Ureter (tissue), 1 donor: ENCODE data around the gene UBA6. TPM values are rescaled to one million over a fixed set of nuclear protein-coding genes. Genes with fewer than 3 reads are reported as not detected.
"Not testable (repeated sequence)": the region's sequence is repeated elsewhere in the genome, so short reads cannot be mapped to it uniquely, and the experiment has no call there.

Experiments used
- DNase-seq: peaks from one replicate; pipeline ENCODE4 v3.0.0-alpha.2; 2020; ENCODE audit warnings: low spot score
- total RNA-seq: library from RNA; stranded (reverse); gene quantifications from one replicate; pipeline ENCODE4 v1.2.4, GENCODE V29; 2023
- donor health status: DM: yes; HTN: yes; CAD: no.

The UBA6 gene
- 64.6 TPM for total RNA-seq

DNA sequence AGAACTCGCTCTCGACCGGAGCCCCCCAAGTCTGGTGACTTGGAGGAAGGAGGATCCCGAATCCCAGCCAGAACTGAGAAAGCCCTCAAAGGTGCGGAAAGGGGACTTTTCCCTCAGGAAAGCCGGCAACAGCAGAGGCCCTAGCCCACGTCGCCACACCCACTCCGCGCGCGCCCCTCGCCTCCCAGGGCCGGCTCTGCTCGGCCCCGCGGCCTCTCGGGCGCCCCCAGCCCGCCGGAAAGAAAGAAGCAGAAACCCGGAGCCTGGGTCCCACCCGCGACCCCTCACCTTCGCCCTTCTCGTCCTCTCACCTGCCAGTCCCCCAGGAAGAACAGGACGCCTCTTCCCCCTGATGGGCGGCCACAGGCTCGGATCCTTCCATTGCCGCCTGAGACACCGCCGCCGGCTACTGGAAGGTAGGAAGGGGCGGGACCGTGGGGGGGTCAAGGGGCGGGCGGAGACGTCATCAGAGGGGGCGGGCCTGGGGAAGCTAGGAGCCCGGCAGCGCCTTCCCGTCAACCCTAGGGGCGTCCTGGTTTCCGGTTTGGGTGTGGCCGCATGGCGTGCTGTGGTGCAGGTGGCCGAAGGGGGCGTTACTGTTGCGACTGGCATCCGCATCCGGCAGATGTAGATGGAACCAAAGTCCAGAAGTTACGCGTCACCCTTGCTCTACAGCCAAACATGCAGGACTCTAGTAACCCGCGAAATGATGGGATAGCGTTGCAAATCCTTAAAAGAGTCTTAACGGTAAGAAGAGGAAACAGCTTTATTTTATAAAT is at the start of gene UBA6:
UBA6 (minus strand) TSS at position 418 of the 779 bp plus-strand sequence; CDS start at position 382, 36 bp downstream.
- DNase-seq = peak; percentile 98

DNA sequence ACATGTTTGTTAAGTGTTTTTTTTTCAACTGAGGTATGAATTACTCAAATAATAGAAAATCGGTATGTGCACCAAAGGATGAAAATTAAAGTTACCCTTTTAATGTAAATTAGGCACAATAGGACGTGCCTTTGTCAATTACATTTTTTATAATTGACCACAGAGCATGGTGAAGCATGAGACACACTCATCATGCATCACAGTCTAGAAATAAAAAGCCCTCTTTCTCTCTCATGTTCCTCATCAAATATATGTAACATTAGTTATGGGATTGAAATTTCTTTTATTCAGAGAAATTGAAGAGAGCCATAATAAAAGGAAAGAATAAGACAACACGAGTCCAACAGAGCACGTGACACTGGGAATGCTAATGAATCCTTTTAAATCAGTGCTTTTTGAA is 49.7 kb upstream of the UBA6 start:
- DNase-seq = no peak

DNA sequence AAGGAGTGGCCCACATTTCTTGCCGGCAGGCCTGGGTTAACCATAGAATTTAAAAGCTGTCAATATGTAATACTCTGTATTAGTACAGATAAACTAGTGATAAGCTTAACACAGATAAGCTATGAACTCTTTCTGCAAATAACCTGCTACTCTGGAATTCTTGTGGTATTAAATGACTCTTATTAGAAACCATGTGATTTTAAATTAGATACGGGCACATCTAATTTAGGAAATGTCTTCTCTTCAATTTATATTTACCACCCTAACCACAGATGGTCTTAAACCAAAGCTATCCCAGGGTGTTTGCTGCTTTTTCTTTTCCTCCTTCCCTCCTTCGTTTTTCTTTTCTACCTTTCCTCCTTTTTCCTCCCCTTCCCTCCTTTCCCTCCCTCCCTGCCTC is 48.3 kb upstream of the UBA6 start:
- no peak for DNase-seq

DNA sequence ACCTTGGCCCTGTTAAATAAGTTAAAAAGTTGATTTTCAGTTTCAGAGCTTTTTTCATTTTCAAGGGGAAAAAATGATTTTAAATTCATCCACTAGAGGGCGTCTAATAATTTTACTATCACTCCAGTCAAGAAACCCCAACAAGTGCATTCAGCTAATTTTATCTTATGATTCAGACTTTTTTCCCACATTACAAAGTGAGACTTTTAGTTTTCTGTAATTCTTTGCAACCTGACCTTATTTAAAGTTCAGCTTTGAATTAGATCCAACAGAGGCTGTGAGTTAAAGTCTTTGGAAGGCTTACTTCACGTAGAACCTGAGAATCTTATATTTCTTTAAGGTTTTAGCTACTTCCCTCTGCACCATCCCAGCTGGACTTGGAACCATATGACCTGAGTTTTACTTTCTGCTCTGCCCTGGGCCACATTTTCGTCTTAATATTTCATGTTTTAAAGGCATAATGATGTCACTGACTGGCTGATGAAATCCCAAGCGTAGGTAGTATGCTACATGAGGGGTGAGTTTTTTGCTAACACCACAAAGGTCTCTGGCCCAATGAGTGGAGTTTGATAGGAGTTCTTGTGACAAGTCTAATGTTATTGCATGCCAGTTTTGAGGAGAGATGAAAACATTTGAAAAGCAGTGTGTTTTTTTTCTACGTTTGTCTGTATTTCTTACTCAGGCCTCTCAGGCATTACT is 46.0 kb upstream of the UBA6 start:
- DNase-seq = no peak

DNA sequence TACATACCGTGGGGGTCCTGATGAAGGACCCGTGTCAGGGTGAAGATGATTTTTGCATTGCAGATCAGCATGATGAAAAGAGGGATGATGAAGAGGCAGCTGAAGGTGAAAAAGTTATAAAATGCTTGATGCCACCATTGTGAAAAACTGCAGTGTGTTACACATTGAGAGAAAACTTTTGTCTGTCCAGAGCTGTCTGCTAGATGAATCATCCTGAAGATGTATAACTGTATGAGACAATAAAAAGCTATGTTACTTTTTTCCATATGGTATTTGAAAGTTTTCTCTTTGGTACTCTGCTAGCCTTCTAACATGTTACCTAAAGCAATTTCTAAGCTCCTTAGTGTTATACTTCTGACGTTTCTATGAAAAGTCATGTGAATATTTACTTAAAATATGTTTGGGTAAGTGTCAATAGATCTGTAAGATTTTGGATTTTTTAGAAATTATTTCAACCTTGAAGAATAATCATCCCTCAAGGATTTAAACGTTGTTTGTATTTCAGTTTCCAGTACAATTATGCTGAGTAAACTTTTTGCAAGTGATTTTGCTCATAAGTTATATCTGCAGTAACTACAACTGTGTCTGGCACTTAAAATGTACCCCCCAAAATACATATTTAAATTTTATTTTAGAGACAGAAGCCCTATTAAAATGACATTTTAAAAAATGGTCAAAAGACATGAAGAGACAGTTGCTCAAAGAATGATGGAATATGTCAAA is 43.8 kb upstream of the UBA6 start:
- no peak for DNase-seq

DNA sequence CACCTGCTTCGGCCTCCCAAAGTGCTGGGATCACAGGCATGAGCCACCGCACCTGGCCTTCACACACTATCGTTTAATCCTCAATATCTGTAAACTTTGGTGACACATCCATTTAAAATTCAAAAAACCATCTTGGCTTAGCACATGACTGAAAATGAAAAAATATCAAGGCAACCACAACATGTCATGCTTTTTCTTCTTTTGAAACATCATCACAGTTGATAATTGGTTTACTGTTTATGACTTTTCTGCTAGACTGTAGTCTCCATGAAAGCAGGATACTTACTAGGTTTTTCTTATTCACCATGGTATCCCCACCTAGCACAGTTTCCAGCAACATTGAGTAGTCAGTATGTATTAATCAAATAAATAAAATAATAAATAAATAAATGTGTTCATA is 42.2 kb upstream of the UBA6 start:
- DNase-seq = no peak

DNA sequence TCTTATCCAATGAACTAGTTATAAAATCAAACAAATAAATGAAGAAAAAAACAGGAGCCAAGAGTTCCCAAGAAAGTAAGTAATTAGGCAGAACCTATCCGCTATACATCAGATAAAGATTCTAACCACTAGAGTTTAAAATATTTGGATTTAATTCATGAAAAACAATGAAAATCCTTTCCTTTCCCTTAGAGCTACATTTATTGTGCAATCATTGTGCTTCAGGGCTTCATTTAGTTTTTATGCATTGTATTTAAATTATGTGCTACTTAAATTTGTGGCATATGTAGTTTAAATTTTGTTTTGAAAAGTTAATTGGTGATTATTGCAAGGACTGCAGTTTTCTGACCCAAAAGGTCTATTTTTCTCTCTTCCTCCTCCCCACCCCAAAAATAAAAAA is 35.3 kb upstream of the UBA6 start:
- no peak for DNase-seq

DNA sequence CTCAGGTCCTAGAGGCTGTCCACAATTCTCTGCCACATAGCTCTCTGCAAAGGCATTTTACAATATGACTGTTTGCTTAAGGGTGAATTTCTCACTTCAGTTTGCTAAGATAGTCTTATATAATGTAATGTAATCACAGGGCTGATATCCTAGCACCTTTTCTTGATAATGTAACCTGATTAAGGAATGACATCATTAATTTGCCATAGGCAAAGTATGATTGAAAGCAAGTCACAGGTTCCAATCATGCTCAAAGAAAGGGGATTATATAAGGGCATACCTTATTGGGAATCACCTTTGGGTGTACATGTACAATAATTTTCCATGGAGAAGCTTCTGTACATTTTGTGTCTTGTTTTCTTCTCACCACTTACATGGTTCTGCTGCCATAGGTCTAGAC is 34.4 kb upstream of the UBA6 start:
- no peak for DNase-seq

DNA sequence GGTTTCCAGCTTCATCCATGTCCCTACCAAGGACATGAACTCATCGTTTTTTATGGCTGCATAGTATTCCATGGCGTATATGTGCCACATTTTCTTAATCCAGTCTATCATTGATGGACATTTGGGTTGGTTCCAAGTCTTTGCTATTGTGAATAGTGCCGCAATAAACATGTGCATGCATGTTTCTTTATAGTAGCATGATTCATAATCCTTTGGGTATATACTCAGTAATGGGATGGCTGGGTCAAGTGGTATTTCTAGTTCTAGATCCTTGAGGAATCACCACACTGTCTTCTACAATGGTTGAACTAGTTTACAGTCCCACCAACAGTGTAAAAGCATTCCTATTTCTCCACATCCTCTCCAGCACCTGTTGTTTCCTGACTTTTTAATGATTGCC is 29.6 kb upstream of the UBA6 start:
- DNase-seq = not testable (repeated sequence)

DNA sequence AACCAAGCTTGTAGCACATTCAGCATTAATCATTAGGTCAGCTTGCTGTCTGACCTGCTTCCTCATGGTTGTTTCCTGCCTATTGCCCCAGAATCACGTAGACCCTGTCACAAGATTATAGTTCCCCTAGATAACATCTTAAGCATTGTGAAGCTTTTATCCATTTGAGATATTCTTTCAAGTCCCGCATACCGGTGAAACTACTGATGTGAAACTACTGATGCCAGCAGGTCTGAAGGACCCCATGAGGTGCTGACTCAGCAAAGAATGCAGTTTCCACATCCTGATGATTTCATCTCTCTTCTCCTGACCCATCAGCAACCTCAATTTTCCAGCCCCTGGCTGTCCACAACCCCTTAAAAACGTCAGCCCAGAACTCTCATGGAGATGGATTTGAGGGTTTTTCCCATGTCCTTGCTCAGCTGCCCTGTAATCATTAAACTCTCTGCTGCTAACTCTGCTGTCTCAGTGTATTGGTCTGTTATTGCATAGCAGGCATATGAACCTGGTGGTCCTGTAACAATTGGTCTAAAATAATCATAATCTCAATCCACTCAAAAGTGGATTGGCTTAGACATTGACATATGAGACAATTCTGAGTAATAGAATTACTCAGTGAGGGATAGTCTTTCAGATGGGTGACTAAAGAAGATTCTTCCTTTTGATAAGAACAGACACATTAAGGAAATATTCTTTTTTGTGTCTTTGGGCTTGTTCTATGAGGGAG is 26.3 kb upstream of the UBA6 start:
- DNase-seq = no peak

DNA sequence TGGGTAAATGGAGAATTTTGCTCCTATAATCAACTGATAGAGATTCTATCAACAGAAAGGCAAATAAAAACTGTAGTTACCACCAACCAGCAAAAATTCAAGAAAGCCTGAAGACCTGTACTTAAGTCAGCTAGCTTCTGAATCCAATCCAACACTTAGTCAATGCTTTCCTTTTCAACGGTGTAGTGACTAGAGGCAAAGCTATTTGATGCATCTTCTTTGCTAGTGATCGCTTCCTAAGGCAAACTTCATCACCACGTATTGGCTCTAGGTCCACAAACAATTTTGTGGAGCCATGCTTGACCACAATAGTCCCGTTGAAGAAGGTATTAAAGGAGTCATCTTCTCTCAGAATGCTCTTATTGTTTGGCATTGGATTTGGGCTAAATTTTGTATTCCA is 25.0 kb upstream of the UBA6 start:
- DNase-seq = no peak

DNA sequence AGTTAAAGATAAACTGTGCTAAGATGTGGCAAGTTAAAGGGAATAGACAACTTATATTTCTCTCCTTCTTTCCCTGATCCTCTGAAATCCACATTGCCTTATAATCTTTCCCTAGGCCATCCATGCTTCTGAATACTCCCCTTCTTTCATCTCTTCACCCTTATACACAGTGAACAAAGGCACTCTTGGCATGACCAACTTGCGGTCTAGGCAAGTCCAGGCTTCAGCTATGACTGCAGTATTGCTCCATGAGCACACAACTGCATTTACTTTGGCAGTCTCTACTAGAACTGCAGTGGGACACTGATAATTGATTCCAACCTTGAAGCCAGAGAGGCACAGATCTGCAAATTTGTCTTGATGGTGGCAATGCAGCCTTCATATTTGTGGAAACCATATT is 24.2 kb upstream of the UBA6 start:
- no peak for DNase-seq

DNA sequence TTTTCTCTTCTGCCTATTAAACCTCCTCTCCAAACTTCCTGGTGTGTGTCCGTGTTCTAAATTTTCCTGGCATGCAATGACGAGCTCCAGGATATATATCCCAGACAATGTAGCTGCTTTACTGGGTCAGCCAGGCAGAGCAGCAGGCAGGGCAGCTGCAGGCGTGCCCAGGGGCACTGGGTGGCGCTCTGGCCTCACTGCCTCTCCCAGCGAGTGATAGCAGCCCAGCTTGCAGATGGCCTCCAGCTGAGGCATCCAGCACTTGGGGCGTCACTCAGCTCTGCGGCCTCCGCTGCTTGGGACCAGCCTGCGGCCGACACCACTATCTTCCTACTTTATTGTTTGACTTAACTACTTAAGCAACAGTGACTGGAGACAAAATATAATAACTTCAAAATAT is 23.0 kb upstream of the UBA6 start:
- no peak for DNase-seq

DNA sequence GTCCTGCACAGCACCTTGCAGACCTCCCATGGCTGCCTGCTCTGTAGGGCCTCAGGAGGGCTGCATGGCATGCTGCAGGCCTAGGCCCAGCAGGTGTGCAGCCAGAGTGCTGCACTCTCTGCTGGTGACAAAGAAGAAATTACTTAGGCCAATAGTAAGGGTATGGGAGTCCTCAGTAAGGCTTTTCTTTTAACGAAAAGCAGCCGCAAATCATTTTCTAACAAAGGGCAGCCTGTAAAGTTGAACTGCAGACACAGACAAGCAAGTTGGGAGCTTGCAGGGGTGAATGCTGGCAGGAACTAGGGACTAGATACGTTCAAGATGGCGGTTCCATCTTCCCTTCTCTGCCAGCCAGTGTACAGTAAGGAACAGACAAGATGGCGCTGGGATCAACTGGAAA is 22.4 kb upstream of the UBA6 start:
- no peak for DNase-seq

DNA sequence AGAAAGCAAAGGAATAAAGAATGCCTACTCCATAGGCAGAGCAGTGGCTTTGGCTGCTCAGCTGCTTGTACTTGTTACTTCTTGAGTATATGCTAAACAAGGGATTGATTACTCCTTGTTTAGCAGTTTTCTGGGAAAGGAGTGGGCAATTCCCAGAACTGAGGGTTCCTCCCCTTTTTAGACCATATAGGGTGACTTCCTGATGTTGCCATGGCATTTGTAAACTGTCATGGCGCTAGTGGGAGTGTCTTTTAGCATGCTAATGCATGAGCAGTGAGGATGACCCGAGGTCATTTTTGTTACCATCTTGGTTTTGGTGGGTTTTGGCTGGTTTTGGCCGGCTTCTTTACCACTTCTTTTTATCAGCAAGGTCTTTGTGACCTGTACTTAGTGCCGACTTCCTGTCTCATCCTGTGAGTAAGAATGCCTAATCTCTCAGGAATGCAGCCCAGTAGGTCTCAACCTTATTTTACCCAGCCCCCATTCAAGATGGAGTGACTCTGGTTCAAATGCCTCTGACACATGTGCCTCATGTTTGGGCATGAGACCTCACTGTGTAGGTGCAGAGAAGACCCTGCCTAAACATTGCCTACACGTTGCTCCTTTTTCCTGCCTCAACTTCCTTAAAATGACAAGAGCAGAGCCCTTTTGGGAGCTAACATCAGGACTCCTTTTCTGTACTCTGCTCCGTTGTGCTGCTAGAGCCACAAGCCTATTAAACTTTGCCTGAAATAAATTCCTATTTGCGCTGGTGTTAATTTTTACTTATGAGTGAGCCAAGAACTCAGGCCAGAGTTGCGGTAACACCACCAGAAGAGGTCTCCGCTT is 21.0 kb upstream of the UBA6 start:
- DNase-seq = no peak

DNA sequence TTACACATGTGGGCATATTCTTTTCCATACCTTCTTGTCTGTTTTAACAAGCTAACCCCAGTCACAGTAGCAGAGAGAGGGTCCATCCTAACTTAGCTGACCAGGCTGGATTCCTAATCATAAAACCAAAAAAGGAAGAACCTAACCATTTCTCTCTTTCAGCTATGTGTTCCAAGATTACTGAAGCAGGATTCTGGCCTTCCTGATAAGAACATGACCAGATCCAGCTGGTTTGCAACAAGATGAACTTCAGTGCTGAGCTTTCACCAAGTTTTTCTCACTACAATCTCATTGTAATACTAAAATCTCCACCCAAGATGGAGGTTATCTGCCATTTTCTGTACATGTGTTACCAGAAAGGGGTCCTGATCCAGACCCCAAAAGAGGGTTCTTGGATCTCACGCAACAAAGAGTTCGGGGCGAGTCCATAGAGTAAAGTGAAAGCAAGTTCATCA is 20.4 kb upstream of the UBA6 start:
- no peak for DNase-seq

DNA sequence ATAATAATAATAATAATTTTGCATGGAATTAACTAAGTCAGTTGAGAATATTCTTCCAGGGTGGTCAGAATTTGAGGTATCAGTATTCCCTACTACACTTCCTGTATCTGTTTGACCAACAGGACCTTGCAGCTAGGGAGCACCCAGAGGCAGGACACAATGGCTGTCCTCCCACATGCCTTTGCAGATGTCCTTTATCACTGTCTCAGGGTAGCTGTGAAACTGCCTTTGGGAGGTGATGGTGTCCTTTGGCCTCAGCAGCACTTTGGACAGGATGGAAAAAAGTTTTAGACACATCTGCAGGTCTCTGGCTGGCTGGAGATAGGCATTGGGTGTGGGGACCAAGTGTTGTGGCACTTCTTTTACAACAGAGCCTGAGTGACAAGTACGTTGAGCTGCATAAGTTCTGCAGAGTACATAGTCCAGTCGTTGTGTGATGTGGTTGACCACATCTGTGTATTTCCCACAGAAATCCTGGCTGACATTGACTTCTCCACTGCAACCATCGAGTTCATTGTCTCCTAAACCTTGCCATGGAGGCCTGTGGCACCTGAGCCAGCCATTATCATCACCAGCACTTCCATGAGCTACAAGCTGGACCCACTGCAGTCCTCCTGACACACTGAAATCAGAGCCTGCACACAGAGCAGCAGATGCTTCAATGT is 19.1 kb upstream of the UBA6 start:
- DNase-seq = no peak

DNA sequence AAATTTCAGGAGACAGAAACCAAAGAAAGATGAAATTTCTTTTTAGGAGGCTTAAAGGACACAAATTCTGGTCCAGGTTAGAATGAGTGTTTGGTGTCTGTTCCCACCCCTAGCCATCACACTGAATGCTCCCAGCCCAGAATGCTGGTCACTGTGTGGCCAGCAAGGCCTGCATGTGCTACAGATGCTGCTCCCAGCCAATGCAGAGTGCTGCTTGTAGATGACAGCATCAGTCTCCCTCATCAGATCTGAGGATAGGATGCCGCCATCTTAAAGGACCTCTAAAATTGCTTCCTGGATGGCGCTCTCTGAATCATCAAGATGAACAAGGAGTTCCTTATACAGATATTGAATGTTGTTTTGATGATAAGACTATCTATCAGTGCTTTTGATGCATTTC is 17.9 kb upstream of the UBA6 start:
- DNase-seq = no peak

DNA sequence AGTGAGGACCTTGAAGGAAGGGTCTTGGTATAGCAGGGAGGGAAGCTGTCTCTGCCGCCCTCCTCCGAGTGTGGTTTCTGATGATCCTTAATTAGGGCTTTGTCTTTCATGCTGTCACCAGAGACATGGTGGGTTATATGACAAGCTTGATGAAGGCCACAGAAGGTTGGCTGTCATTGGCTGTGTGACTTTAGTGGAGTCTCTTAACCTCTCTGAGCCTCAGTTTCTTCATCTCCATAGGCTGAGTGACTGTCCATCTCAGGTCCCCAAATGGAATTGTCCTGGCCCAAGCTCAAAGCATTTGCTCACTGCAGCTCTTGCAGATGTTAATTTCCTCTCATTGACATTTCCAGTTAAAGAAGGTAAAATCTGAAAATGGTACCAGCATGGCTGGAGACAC is 16.6 kb upstream of the UBA6 start:
- no peak for DNase-seq

DNA sequence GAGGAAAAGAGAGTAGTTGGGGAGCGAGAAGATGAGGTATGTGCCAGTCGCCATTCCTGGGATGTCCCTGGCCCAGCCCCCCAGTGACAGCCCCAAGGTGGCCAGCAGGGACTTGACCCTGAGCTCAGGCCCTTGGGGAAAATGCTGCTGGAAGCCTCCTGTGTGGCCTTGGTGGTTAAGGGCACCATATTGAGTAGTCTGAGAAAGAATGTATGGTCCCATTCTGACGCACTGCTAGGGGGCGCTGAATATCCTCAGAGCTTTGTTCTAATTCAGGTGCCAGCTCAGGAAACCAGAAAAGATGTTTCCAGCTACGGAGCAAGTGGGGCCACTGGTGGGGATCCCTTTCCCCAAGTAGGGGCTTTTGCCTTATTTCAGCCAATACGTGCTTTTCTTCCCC is 14.0 kb upstream of the UBA6 start:
- DNase-seq = no peak

DNA sequence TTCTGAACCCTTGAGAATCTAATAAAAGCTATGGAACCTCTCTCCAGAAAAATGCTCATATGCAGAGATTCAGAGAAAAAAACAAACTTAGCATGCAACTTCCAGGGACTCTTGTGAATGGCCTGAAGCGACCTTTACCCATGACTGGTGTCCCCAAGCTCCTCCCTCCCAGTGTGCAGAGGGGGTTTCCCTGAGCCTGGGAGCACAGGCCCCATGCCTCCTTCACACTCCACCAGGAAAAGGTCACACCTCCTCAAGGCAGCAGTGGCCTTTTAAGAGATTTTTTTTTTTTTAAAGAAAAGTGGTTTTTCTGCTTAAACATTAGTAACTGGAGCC is 13.3 kb upstream of the UBA6 start:
- DNase-seq = no peak
